Hepatic stellate cell (primary cell): Measurements from ENCODE around the gene KNTC1.
"Not testable (repeated sequence)": the region's sequence is repeated elsewhere in the genome, so short reads cannot be mapped to it uniquely, and the experiment has no call there.

ENCODE experiments used
- DNase-seq: peaks from one replicate; pipeline ENCODE4 v3.0.0; 2011; ENCODE audit warnings: low spot score

KNTC1 gene

GRCh38 chr12:122558745-122559641 is 31.9 kb downstream of the KNTC1 start:
- no peak for DNase-seq

DNA sequence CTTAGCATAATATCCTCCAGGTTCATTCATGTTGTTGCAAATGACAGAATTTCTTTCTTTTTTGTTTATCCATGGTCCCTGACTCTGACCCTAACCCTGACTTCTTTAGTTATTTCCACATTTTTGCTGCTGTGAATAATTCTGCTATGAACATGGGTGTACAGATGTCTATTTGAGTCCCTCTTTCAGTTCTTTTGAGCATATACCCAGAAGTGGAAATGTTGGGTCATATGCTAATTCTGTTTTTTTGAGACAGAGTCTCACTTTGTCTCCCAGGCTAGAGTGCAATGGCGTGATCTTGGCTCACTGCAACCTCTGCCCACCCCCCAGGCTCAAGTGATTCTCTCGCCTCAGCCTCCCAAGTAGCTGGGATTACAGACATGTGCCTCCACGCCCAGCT is 33.1 kb downstream of the KNTC1 start:
- DNase-seq: no peak

DNA sequence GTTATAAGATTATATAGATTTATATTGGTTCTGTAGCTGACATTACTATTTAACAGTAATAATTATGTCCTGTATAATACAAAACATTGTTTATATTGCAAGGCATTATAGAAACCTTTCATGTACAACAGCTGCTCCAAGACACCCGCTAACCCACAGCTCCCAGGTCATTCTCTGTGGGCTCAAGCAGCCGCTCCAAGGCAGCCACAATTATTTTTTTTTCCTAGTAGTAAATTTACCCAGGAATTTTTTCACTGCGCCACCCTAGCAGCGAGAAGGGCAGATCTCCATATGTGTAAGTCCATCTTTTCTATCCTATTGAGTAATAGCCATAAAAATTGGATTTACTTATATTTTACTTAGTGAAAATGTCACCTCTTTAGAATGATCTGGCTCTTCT is 36.3 kb downstream of the KNTC1 start:
- DNase-seq: no peak

GRCh38 chr12:122566816-122567215 is 39.8 kb downstream of the KNTC1 start:
- not testable (repeated sequence) for DNase-seq

DNA sequence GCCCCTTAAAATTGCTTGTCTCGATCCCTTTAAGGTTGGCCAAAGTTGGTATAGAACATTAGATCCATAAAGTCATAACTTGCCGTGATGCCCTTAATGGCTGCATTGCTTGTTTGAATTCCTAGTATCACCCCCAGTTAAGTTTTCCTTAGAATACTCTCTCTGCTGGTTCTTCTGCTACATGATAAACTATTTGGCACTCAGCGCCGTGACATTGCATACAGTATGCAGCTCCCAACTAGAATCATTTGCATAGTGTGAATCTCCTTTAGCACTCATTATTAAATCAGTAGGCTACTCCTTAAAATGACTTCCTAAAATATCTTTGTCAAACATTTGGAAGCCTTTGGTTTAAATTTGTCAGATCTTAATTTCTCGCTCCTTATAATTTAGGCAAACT is 42.2 kb downstream of the KNTC1 start:
- no peak for DNase-seq

GRCh38 chr12:122570006-122570405 is 43.0 kb downstream of the KNTC1 start:
- DNase-seq: not testable (repeated sequence)

- DNase-seq: no peak
Measured at GRCh38 chr12:122571821-122572220, 44.8 kb downstream of the KNTC1 start.

DNA sequence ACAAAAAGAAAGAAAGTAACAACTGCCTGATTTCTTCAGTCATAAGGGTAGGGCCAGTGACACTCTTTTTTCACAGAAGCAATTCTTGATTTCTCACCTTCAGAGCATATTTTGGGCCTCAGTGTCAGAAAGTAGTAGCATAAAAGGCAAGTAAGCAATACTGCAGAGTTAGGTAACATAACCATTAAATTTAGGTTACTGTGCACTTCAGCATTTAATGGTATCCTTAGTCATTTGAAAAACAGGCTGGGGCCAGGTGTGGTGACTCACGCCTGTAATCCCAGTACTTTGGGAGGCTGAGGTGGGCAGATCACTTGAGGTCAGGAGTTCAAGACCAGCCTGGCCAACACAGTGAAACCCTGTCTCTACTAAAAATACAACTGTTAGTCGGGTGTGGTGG is 56.2 kb downstream of the KNTC1 start:
- not testable (repeated sequence) for DNase-seq

- DNase-seq: no peak
Measured at GRCh38 chr12:122584177-122584863, 57.3 kb downstream of the KNTC1 start.

GRCh38 chr12:122590990-122591389 is 63.9 kb downstream of the KNTC1 start:
- no peak for DNase-seq

DNA sequence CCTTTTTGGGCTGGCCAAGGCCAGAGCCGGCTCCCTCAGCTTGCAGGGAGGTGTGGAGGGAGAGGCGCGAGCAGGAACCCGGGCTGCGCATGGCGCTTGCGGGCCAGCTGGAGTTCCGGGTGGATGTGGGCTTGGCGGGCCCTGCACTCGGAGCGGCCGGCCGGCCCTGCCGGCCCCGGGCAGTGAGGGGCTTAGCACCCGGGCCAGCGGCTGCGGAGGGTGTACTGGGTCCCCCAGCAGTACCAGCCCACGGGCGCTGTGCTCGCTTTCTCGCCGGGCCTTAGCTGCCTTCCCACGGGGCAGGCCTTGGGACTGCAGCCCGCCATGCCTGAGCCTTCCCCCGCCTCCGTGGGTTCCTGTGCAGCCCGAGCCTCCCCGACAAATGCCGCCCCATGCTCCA is 64.9 kb downstream of the KNTC1 start:
- DNase-seq: not testable (repeated sequence)

DNA sequence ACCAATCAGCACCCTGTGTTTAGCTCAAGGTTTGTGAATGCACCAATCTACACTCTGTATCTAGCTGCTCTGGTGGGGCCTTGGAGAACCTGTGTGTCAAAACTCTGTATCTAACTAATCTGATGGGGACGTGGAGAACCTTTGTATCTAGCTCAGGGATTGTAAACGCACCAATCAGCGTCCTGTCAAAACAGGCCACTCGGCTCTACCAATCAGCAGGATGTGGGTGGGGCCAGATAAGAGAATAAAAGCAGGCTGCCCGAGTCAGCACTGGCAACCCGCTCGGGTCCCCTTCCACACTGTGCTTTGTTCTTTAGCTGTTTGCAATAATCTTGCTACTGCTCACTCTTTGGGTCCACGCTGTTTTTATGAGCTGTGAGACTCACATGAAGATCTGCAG is 65.5 kb downstream of the KNTC1 start:
- not testable (repeated sequence) for DNase-seq

- no peak for DNase-seq
Measured at GRCh38 chr12:122593910-122594309, 66.9 kb downstream of the KNTC1 start.

- no peak for DNase-seq
Measured at GRCh38 chr12:122596838-122597237, 69.8 kb downstream of the KNTC1 start.

GRCh38 chr12:122602456-122602855 is 75.4 kb downstream of the KNTC1 start:
- no peak for DNase-seq

DNA sequence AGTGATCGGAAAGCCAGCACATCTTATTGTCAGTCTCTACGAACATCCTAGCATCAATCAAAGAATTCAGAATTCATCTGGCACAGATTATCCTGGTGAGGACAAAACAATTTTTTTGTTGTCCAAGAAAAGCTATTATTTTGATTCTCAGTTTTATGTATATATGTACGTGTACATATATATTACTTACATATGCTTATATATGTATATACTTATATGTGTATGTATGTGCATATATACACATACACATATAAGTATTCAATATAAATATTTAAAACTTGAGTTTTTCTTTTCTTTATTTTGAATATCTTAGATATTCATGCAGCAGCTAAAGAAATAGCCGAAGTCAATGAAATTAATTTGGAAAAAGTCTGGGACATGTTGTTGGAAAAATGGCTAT is 77.9 kb downstream of the KNTC1 start:
- DNase-seq: no peak

DNA sequence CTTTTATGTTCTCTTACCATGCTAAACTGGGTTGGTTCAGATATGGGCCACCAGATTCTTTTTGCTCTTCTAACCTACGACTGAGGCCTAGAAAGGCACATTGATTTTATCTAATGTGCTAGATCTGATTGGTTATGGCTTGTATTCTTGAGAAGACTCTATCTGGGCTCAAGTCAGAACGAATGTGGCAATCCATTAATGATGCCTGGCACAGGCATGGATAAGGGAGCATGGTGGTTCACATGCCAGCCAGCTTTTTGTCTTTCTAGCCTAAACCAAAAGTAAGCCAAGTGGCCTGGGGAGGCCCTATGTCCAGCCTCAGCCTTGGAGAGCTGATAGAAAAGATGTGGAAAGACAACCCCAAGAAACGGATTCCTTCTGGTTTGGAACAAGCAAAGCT is 82.7 kb downstream of the KNTC1 start:
- no peak for DNase-seq

GRCh38 chr12:122610207-122610606 is 83.2 kb downstream of the KNTC1 start:
- DNase-seq: no peak

- DNase-seq: no peak
Measured at GRCh38 chr12:122610911-122611310, 83.9 kb downstream of the KNTC1 start.

DNA sequence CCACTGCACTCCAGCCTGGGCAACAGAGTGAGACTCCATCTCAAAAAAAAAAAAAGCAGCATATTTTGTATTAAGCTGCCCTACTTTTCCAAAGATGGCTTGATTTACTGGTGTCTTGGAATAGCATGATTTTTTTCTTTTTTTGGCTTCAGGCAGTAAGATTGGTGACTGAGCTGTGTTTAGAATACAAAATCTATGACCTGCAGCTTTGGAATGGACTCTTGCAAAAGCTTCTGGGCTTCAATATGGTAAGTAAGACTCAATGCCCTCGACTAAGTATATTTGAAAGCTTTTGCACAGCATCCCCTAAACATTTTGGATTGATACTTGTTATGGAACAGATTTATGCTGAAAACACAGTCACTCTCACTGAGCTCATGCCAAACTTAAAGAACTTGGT is 87.8 kb downstream of the KNTC1 start:
- no peak for DNase-seq

- DNase-seq: no peak
Measured at GRCh38 chr12:122615780-122616179, 88.7 kb downstream of the KNTC1 start.

DNA sequence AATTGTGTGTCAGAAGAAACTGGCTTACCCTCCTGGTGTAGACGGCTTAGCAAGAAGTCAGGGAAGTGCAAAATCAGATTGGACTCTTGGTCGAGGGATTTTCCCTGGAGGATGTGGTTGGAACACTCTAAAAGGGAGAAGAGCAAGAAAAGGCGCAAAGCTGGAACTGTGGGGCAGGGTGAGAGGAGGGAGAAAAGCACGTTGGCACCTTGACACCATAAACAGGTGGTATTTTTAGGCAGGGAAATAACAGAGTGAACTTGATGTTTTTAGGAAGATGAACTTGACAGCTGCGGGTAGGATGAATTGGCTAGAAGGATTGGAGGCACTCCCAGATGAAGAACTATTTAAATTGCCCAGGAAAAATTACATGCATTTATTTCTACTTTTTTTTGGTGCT is 108.4 kb downstream of the KNTC1 start:
- DNase-seq: no peak

GRCh38 chr12:122643207-122643805 is 116.3 kb downstream of the KNTC1 start:
- no peak for DNase-seq
